HG03060 (cell line): ENCODE results near the gene NCKAP5.
"Not testable (repeated sequence)": the region's sequence is repeated elsewhere in the genome, so short reads cannot be mapped to it uniquely, and the experiment has no call there.

Experiments used
- ATAC-seq: cut with Tn5 transposase; IDR thresholded peaks from one replicate; pipeline ENCODE4 v1.9.1; 2021; ENCODE audit warnings: low read depth, moderate number of reproducible peaks; ENCODE audit not compliant: unreplicated experiment

The NCKAP5 gene

DNA sequence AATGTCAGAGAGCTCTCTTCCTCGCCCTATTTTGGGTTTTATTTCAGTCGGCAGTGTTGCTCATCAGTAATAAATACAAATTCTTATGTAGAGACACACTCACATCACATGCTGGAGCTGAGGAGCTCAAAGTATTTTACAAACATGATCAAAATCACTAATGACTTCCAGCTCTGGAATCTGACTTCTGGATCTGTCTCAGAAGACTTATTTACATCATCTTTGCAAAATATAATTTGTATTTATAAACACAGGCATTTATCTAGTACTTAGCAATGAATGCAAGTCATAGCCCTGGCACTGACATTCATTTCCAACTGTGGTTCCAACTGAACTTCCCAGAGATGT lies 327.1 kb downstream of the NCKAP5 start:
- no peak for ATAC-seq

- no peak for ATAC-seq
Observed at GRCh38 chr2:133240491-133241223, 327.6 kb downstream of the NCKAP5 start.

DNA sequence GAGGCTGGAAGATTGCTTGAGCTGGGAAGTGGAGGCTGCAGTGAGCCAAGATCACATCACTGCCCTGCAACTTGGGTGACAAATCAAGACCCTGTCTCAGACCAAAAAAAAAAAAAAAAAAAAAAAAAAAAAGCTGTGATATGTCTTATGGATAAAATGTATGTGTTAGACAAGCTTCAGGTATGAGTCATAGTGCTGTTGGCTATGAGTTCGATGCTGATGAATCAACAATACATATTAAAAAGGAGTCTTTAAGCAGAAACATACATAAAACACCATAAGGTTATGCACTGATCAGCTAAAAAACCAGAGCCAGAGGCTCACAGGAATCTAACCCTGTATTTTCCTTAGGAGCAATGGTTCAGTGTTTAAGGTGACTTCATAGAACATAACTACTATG lies 332.3 kb downstream of the NCKAP5 start:
- ATAC-seq, result no peak

DNA sequence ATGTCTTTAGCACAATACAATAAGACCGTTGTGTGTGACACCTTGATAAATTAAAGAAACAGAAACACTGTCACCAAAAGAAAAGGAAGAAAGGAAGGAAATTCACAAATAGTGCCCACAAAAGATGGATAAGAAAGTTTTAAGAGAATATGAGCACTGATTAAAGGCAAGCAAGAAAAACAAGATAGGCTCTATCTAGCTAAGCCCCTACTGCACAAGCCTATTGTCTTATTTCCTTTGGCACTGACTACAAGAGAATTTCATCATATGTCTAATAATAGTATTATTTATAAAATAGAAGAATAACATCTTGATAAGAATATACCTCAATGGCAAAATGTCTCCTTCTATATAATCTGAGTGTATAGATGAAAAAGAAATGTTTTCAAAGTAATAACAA lies 335.7 kb downstream of the NCKAP5 start:
- no peak for ATAC-seq

DNA sequence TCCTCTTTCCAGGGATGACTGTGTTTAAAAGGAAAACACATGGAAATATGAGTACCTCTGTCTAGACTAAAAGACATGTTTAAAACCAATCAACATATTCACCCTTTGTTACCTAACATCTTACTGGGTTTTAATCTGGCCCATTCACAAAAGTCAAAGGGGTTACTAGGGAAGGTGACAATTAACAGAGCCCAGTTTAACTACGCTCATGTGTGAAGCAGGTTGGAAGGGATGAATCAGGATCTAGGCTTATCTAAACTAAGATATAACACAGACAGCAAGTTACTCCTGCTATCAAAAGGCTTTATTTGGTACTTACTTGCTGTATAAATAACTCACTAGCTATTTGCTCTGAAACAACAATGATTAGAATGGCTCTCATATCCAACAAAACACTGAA lies 337.0 kb downstream of the NCKAP5 start:
- no peak for ATAC-seq

- ATAC-seq, result no peak
Observed at GRCh38 chr2:133229974-133230373, 338.3 kb downstream of the NCKAP5 start.

DNA sequence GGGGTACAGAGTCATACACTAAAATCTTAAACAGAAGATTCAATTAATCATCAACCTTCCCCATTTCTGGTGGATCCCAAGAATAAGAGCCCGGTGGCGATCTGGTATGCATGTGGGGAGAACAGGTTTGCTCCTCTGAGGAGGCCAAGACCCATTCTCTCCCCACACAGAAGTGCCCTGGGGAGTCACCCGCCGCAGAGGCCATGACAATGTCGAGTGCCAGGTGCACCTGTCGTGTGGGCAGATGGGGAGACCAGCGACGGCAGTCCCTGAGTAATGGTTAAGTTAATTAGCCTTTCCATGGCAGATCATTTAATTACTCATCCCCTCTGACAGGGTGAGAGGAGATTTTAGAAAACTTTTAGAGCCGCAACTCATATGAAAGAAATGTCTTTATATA lies 345.0 kb downstream of the NCKAP5 start:
- no peak for ATAC-seq

DNA sequence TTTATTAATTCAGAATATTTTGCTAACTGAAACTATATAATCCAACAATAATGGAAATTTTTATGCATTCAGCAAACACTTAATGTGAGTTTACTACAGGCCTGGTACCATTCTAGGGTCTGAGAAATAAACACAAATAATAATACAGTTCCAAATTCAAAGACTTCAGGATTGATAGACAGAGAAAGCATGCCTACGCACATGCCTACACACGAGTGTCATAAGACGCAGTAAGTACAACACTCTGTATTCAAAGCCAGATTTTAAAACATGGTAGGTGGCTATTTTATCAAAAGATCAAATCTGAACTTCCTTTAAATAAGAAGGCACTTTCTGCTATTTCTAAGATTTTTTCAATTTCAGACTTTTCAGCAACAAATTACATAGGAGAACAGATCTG lies 346.9 kb downstream of the NCKAP5 start:
- ATAC-seq, result no peak

DNA sequence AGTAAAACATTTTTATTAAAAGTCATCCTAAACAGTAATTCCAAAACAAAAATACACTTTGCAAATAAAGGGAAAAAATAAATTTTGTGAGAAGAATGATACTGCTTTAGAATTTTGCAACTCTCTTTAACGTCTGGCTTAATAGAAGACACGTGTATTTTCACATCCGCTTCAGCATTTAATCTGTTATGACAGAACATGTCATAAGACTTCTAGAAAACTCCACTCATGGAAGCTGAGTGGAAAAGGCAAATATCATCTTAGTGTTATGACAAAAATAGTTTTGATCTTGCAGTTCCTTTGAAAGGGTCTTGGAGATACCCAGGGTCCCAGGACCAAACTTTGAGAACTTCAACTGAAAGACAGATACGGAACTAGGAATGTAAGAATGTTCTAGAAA lies 350.1 kb downstream of the NCKAP5 start:
- no peak for ATAC-seq

- ATAC-seq, result no peak
Observed at GRCh38 chr2:133215477-133215876, 352.8 kb downstream of the NCKAP5 start.

DNA sequence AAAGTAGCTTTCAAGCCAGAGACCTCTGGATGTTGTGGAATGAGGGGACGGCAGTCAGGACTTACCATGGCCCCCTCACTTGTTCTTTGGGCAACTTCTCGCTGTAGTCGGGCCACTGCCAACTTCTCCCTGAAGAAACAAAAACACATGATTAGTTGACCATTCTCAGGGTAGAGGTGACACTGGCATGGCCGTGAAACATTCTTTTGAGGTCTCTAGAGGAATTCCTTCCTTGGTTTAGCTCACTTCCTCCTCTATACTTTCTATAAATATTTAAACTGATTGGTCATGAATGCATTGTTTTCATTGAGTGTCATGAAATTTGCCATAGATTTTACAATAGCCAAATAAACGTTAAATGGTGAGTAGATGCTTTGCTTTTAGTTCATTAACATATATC lies 354.6 kb downstream of the NCKAP5 start:
- no peak for ATAC-seq

DNA sequence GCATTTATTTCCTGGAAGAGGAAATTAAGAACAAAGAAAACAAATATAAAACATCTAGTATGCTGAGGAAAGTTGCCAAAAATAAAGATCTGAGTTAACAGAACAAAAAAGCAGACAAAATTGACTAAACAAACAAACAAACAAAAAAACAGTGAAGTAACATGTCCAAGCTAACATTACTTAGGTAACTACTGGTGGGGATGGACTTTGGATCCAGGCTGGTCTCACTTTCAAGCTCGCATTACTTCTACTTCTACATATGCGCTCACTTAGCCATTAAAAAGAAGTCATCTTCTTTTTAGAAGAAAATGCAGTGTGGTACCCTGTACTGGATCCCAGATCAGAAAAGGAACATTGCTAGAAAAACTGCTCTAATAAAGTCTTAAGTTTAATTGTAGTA lies 358.9 kb downstream of the NCKAP5 start:
- no peak for ATAC-seq

DNA sequence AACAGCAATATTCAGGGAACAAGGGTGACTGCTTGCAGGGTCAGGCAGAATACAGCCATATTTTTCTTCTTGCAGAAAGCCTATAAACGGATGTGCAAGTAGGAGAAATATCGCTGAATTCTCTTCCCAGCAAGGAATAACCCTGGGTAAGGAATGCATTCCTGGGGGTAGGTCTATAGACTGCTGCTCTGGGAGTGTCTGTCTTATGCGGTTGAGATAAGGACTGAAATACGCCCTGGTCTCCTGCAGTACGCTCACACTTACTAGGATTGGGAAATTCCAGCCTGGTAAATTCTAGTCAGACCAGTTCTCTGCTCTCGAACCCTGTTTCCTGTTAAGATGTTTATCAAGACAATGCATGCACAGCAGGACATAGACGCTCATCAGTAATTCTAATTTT lies 361.6 kb downstream of the NCKAP5 start:
- not testable (repeated sequence) for ATAC-seq

DNA sequence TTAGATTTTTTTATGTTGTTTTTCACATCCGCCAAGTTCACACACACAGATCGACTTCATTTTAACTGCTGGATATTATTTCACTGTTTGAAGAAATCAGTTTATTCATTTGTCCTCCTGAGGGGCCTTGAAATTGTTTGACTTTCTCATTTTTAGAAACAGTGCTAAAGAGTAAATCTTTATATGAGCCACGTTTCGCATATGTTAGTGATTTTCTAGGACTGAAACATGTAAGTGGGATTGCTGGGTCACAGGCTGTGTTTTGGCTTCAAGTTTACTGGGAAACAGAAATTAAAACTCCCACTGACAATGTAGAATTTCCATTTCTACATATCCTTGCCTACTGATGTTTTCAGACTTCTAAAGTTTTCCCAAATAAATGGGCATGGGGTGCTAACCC lies 363.8 kb downstream of the NCKAP5 start:
- ATAC-seq, result no peak

DNA sequence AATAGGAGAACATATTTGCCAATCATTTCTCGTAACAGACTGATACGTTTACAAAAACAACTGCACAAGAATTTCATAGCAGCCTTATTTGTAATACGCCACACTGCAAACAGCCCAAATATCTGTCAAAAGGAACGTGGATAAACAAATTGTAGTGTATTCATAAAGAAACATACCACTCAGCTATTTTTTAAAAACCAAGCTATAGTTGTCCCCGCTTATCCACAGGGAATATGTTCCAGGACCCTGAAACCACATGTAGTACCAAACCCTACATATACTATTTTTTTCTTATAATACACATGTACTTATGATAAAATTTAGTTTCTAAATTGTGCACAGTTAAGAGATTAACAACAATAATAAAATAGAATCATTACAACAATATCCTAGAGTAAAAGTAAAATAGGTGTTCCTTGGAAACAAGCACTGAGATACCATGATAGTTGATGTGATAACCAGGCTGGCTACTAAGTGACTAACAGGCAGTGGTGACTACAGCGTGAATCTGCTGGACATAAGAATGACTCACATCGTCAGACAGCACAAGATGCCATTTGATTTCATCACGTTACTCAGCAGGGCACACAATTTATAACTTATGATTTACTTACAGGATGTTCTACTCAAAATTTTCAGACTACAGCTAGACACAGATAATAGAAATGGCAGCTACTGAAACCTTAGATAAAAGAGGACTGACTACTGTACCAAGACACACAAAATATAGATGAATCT lies 367.4 kb downstream of the NCKAP5 start:
- ATAC-seq, result no peak

DNA sequence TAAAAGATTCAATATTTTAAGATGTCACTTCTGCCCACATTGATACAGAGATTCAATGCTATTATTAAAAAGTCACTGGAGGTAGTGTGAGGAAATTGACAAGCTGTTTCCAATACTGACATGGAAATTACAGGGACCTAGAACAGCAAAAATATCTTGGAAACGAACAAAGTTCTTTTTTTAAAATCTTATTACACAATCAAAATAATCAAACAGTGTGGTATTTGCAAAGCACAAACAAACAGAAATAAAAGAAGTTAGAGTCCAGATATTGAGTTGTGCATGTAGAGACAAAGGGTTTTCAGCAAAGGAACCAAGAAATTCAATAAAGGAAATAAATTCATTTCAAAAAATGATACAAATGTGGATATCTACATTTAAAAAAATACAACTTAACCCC lies 369.6 kb downstream of the NCKAP5 start:
- no peak for ATAC-seq

- no peak for ATAC-seq
Observed at GRCh38 chr2:133197156-133197555, 371.1 kb downstream of the NCKAP5 start.

DNA sequence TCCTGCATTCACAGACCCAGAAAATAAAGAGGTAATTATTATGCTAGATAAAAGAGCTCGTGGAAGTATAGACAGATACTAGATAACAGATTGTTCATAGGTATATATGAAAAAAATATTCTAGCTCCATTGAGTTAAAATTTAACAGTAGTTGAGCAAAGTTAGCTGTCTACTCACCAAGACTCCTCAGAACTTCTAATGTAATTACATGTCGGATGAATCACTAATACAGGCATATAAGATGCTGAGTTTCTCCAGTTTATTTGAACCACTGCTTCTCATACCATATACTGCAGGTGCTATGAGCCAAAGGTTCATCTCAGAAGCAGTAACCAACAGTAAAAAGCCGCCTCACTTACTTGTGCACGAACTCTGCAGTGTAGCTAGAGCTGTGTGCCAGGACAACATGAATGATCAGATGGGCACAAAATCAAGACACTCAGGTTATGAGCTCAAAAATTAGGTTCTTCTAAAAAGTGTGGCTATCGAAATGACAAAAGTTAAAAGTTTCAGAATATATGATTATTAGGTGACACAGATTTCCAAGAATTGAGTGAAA lies 373.4 kb downstream of the NCKAP5 start:
- ATAC-seq, result no peak

- ATAC-seq, result no peak
Observed at GRCh38 chr2:133194362-133194655, 374.0 kb downstream of the NCKAP5 start.

- no peak for ATAC-seq
Observed at GRCh38 chr2:133193544-133194361, 374.5 kb downstream of the NCKAP5 start.

- no peak for ATAC-seq
Observed at GRCh38 chr2:133192028-133192427, 376.2 kb downstream of the NCKAP5 start.
